NCI-H2227 (cell line): Measurements from ENCODE around the gene CARD8.

Source experiments
- DNase-seq: peaks from one replicate; lab custom pipeline; 2025; ENCODE audit not compliant: unreplicated experiment; lab: John Stamatoyannopoulos, UW

CARD8 gene

GRCh38 chr19:48174445-48175030 lies 81.2 kb downstream of the CARD8 start:
- no peak for DNase-seq

- DNase-seq, result peak; percentile 49
These were observed 84.0 kb downstream of the CARD8 start for GRCh38 chr19:48171710-48172109.

GRCh38 chr19:48170817-48171347 lies 84.8 kb downstream of the CARD8 start:
- peak; percentile 42 for DNase-seq

GRCh38 chr19:48169939-48170803 lies 85.5 kb downstream of the CARD8 start, which contains the start of the genes LIG1 and ZSWIM9:
TSS of gene LIG1 (minus strand) at chr19:48170344. CDS start at chr19:48165566, 4,778 bp downstream.
TSS of gene ZSWIM9 (plus strand) at chr19:48170680. CDS start at chr19:48171803, 1,123 bp downstream.
- peak; percentile 94 for DNase-seq

- peak; percentile 69 for DNase-seq
These were observed 86.2 kb downstream of the CARD8 start for GRCh38 chr19:48169578-48169938.

GRCh38 chr19:48168689-48169088 lies 87.0 kb downstream of the CARD8 start:
- DNase-seq, result no peak

GRCh38 chr19:48158210-48158790 lies 97.4 kb downstream of the CARD8 start:
- DNase-seq, result no peak
